Measurements from ENCODE around the gene WSCD1. TPM values are rescaled to one million over a fixed set of nuclear protein-coding genes. Genes with fewer than 3 reads are reported as not detected.

Gene WSCD1
- under 1 TPM in 1 of 2 experiments, not detected in 1; 0.05 TPM for total RNA-seq

- H3K27ac Mint-ChIP-seq, result no peak within 1 kb of the TSS
- peak within 1 kb of the TSS; percentile 59 for H3K4me3 Mint-ChIP-seq
- peak; percentile 18 for ATAC-seq
- TF ChIP-seq CTCF (IDR thresholded peaks at IDR 0.05), result no peak
- CTCF ChIA-PET, result interaction anchor here (0.9 to 1.2 kb wide), 4 partner anchors 11 to 478 kb away, joined by 3 read pairs; no protein-coding TSS in a partner anchor
- no peaks in the 10 kb centered on the region for H3K9me3 Mint-ChIP-seq
- no peaks in the 10 kb centered on the region for H3K36me3 Mint-ChIP-seq (ENCODE audit: low read depth)
- intact Hi-C loops (cut with micrococcal nuclease), result no loop called here
- peaks cover 56% of the 10 kb centered on the region for H3K27me3 Mint-ChIP-seq
- POLR2A ChIA-PET, result no interaction called here
- H3K4me1 Mint-ChIP-seq (ENCODE audit: low read depth), result peaks cover 13% of the 10 kb centered on the region
- DNase-seq, result no peak
Measured at GRCh38 chr17:6069539-6070429, at the start of gene WSCD1. TSS of gene WSCD1 (plus strand) at chr17:6070379. CDS start at chr17:6080659, 10,280 bp downstream.

GRCh38 chr17:6021011-6021400 lies 49.2 kb upstream of the WSCD1 start:
- no peak for DNase-seq
- TF ChIP-seq CTCF (IDR thresholded peaks at IDR 0.05), result no peak

GRCh38 chr17:6021627-6022026 lies 48.6 kb upstream of the WSCD1 start:
- H3K27me3 Mint-ChIP-seq, result peaks cover 22% of the 10 kb centered on the region
- peaks cover 15% of the 10 kb centered on the region for H3K4me1 Mint-ChIP-seq (ENCODE audit: low read depth)
- ChIA-PET POLR2A (no interaction called here), CTCF (no interaction called here)
- ATAC-seq (no peak), DNase-seq (no peak)
- H3K4me3 Mint-ChIP-seq, result no peak overlapping the region
- intact Hi-C loops (cut with micrococcal nuclease), result no loop called here
- TF ChIP-seq CTCF (IDR thresholded peaks at IDR 0.05), result no peak
- H3K27ac Mint-ChIP-seq, result no peak overlapping the region
- H3K36me3 Mint-ChIP-seq (ENCODE audit: low read depth), result no peaks in the 10 kb centered on the region
- no peaks in the 10 kb centered on the region for H3K9me3 Mint-ChIP-seq

More at GRCh38 chr17:6021011-6021400, 49.2 kb upstream of the WSCD1 start:
- ATAC-seq, result no peak
- H3K4me3 Mint-ChIP-seq, result no peak overlapping the region
- peaks cover 22% of the 10 kb centered on the region for H3K27me3 Mint-ChIP-seq
- no peaks in the 10 kb centered on the region for H3K9me3 Mint-ChIP-seq
- CTCF ChIA-PET, result no interaction called here
- intact Hi-C loops (cut with micrococcal nuclease), result no loop called here
- H3K36me3 Mint-ChIP-seq (ENCODE audit: low read depth), result no peaks in the 10 kb centered on the region
- no peak overlapping the region for H3K27ac Mint-ChIP-seq
- POLR2A ChIA-PET, result no interaction called here
- H3K4me1 Mint-ChIP-seq (ENCODE audit: low read depth), result peaks cover 15% of the 10 kb centered on the region

GRCh38 chr17:6023036-6023831 lies 46.9 kb upstream of the WSCD1 start:
- intact Hi-C loops (cut with micrococcal nuclease), result no loop called here
- H3K27me3 Mint-ChIP-seq, result peaks cover 19% of the 10 kb centered on the region
- H3K9me3 Mint-ChIP-seq, result no peaks in the 10 kb centered on the region
- H3K27ac Mint-ChIP-seq, result no peak overlapping the region
- ChIA-PET CTCF (no interaction called here), POLR2A (no interaction called here)
- H3K4me3 Mint-ChIP-seq, result no peak overlapping the region
- DNase-seq (no peak), ATAC-seq (no peak)
- H3K4me1 Mint-ChIP-seq (ENCODE audit: low read depth), result peaks cover 15% of the 10 kb centered on the region
- H3K36me3 Mint-ChIP-seq (ENCODE audit: low read depth), result no peaks in the 10 kb centered on the region
- no peak for TF ChIP-seq CTCF (IDR thresholded peaks at IDR 0.05)

GRCh38 chr17:6024576-6024975 lies 45.6 kb upstream of the WSCD1 start:
- TF ChIP-seq CTCF (IDR thresholded peaks at IDR 0.05), result no peak
- no peak overlapping the region for H3K4me3 Mint-ChIP-seq
- CTCF ChIA-PET, result no interaction called here
- POLR2A ChIA-PET, result no interaction called here
- no peak for ATAC-seq
- DNase-seq, result no peak
- no peak overlapping the region for H3K27ac Mint-ChIP-seq
- H3K4me1 Mint-ChIP-seq (ENCODE audit: low read depth), result peaks cover 14% of the 10 kb centered on the region
- no peaks in the 10 kb centered on the region for H3K9me3 Mint-ChIP-seq
- intact Hi-C loops (cut with micrococcal nuclease), result no loop called here
- H3K27me3 Mint-ChIP-seq, result peaks cover 14% of the 10 kb centered on the region
- no peaks in the 10 kb centered on the region for H3K36me3 Mint-ChIP-seq (ENCODE audit: low read depth)
